ENCODE results near the gene PLIN5. TPM values are rescaled to one million over a fixed set of nuclear protein-coding genes. Genes with fewer than 3 reads are reported as not detected.

PLIN5 gene
- total and polyA plus RNA-seq, 4 donors = 13.3 to 83.8 (median 56.6) TPM

- Histone ChIP-seq H3K27me3 (ENCODE audit: control insufficient read depth in 4 of 4, insufficient read depth in 4 of 4, low read length in 3 of 4) (no peaks in the 10 kb centered on the region), H3K27ac (ENCODE audit: low read depth in 1 of 2, low read length in 2 of 2) (no peak overlapping the region), H3K4me3 (ENCODE audit: low read depth in 1 of 3, low read length in 3 of 3) (no peak overlapping the region), H3K9me3 (ENCODE audit: control insufficient read depth in 4 of 4, low read length in 3 of 4) (no peaks in the 10 kb centered on the region), H3K4me1 (ENCODE audit: control insufficient read depth in 4 of 4, insufficient read depth in 4 of 4, low read length in 3 of 4) (no peaks in the 10 kb centered on the region), H3K9ac (ENCODE audit: low read depth in 1 of 2, low read length in 2 of 2) (no peak overlapping the region), H3K36me3 (ENCODE audit: control insufficient read depth in 4 of 4, insufficient read depth in 3 of 4, low read depth in 1 of 4, low read length in 3 of 4) (peaks cover 2 to 15% (median 4%) of the 10 kb centered on the region in 4 donors)
- 95% methylated on average over 19 of the region's 19 CpGs for WGBS
- no peak for DNase-seq (ENCODE audit: low spot score)
- TF ChIP-seq RXRA (IDR thresholded peaks at IDR 0.05) (no peak), ZBTB33 (IDR thresholded peaks at IDR 0.05) (no peak), SP1 (IDR thresholded peaks at IDR 0.05) (no peak), CTCF (IDR thresholded peaks at IDR 0.05; ENCODE audit: low read depth, low read length, missing input control) (no peak), ATF3 (IDR thresholded peaks at IDR 0.05) (no peak), EGR1 (IDR thresholded peaks at IDR 0.05; ENCODE audit: low read depth in 2 of 2) (no peak), TAF1 (conservative IDR thresholded peaks at IDR 0.05) (no peak), HNF4G (IDR thresholded peaks at IDR 0.05) (no peak), YY1 (IDR thresholded peaks at IDR 0.05) (no peak), MAX (IDR thresholded peaks at IDR 0.05) (no peak), GABPA (IDR thresholded peaks at IDR 0.05 in 1 of 2, conservative IDR thresholded peaks at IDR 0.05 in 1 of 2) (no peak), REST (IDR thresholded peaks at IDR 0.05) (no peak), RAD21 (IDR thresholded peaks at IDR 0.05) (no peak), FOXA2 (IDR thresholded peaks at IDR 0.05) (no peak), FOXA1 (IDR thresholded peaks at IDR 0.05) (no peak), HNF4A (conservative IDR thresholded peaks at IDR 0.05) (no peak), NR2F2 (IDR thresholded peaks at IDR 0.05) (no peak), JUND (IDR thresholded peaks at IDR 0.05) (no peak)
Observed at GRCh38 chr19:4483385-4483784, 51.6 kb downstream of the PLIN5 start.

Measured in liver (tissue), 9 donors.